ENCODE results near the gene OR4D11.

DNA sequence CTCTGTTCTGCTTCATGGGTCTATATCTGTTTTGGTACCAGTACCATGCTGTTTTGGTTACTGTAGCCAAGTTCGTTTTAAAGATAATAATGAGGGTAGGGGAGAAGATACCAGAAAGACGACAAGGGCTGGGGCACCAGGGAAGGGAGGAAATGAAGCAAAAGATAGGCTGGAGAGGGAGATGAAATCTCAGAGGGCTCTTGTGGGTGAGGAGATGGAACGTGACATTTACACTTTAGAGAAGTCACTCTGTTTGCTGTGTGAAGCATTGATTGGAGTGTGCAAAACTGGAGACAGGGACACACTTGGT, 41.4 kb downstream of the OR4D11 start:
- TF ChIP-seq, protein P1, sequence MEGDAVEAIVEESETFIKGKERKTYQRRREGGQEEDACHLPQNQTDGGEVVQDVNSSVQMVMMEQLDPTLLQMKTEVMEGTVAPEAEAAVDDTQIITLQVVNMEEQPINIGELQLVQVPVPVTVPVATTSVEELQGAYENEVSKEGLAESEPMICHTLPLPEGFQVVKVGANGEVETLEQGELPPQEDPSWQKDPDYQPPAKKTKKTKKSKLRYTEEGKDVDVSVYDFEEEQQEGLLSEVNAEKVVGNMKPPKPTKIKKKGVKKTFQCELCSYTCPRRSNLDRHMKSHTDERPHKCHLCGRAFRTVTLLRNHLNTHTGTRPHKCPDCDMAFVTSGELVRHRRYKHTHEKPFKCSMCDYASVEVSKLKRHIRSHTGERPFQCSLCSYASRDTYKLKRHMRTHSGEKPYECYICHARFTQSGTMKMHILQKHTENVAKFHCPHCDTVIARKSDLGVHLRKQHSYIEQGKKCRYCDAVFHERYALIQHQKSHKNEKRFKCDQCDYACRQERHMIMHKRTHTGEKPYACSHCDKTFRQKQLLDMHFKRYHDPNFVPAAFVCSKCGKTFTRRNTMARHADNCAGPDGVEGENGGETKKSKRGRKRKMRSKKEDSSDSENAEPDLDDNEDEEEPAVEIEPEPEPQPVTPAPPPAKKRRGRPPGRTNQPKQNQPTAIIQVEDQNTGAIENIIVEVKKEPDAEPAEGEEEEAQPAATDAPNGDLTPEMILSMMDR (IDR thresholded peaks at IDR 0.05), result no peak
- TF ChIP-seq POLR2A (IDR thresholded peaks at IDR 0.05), result no peak
